T-cell (primary cell): ENCODE data around the gene ZCRB1. TPM values are rescaled to one million over a fixed set of nuclear protein-coding genes. Genes with fewer than 3 reads are reported as not detected.
A peak's percentile ranks its signal among the peaks of the same experiment; 100 is the strongest.
"Not testable (repeated sequence)": the region's sequence is repeated elsewhere in the genome, so short reads cannot be mapped to it uniquely, and the experiment has no call there.

Experiments used
- ATAC-seq, 4 experiments: fragments of 200-7000 bp in 3 of 4; fragments of 150-1000 bp in 1 of 4; cut with Tn5 transposase; replicated peaks in 1 of 4; 1 replicate in 3 of 4; 2 replicates in 1 of 4; pipeline ENCODE4 v1.10.0; 2021; ENCODE audit warnings: moderate library complexity in 3 of 4, mild to moderate bottlenecking in 2 of 4, moderate number of reproducible peaks in 1 of 4
- CTCF ChIA-PET, 2 donors: fragments of 300-600 bp; sonication (Branson Sonifier 250); formaldehyde crosslinking; loops; one replicate each; lab custom pipeline; 2022; ENCODE audit warnings: antibody characterized with exemption in 2 of 2; lab: Charles Lee
- POLR2A ChIA-PET, 2 donors: fragments of 300-600 bp; sonication (Branson Sonifier 250); formaldehyde crosslinking; loops; one replicate each; lab custom pipeline; 2022; ENCODE audit warnings: antibody characterized with exemption in 2 of 2; lab: Charles Lee
- DNase-seq, 35 experiments: peaks; one replicate each; pipeline versions ENCODE4 v3.0.0 to v3.0.0-alpha.2; 2013 to 2023
- H3K27ac ChIP-seq: one replicate; pipeline ENCODE4 v1.5.1; 2013; ENCODE audit warnings: low read length
- H3K27me3 ChIP-seq, 2 experiments: replicated peaks in 1 of 2; 1 replicate in 1 of 2; 2 replicates in 1 of 2; pipeline versions ENCODE4 v1.6.1 to v1.7.0; 2013; ENCODE audit warnings: low read length in 1 of 2, mixed read lengths in 1 of 2; ENCODE audit not compliant: control insufficient read depth in 2 of 2, insufficient read depth in 2 of 2; ENCODE audit errors: extremely low read depth in 1 of 2
- H3K36me3 ChIP-seq, 2 donors: 1 replicate in 1 of 2; 2 replicates in 1 of 2; pipeline versions ENCODE4 v1.6.1 to v1.7.0; 2013; ENCODE audit warnings: low read length in 1 of 2; ENCODE audit not compliant: control insufficient read depth in 2 of 2, insufficient read depth in 1 of 2; ENCODE audit errors: extremely low read depth in 1 of 2
- H3K4me1 ChIP-seq, 2 experiments: 1 replicate in 1 of 2; 2 replicates in 1 of 2; pipeline versions ENCODE4 v1.6.1 to v1.7.0; 2013; ENCODE audit warnings: low read length in 2 of 2, mixed read lengths in 1 of 2; ENCODE audit not compliant: insufficient read depth in 2 of 2, control insufficient read depth in 1 of 2; ENCODE audit errors: extremely low read depth in 1 of 2
- H3K4me3 ChIP-seq, 2 donors: 1 replicate in 1 of 2; 2 replicates in 1 of 2; pipeline versions ENCODE4 v1.5.1 to v1.7.0; 2013; ENCODE audit warnings: mild to moderate bottlenecking in 2 of 2, low read length in 1 of 2, moderate library complexity in 1 of 2; ENCODE audit not compliant: control insufficient read depth in 1 of 2; ENCODE audit errors: extremely low read depth in 1 of 2
- H3K9me3 ChIP-seq: 2 replicates; pipeline ENCODE4 v1.7.0; 2013
- H3K27ac Mint-ChIP-seq, 2 donors: one replicate each; pipeline ENCODE4 v1.8.0; 2020 to 2021; ENCODE audit warnings: mild to moderate bottlenecking in 2 of 2, mixed read lengths in 2 of 2
- H3K27me3 Mint-ChIP-seq, 2 donors: one replicate each; pipeline ENCODE4 v1.8.0; 2021 to 2022; ENCODE audit warnings: mixed read lengths in 2 of 2
- H3K36me3 Mint-ChIP-seq: one replicate; pipeline ENCODE4 v1.8.0; 2021; ENCODE audit warnings: mixed read lengths
- H3K4me1 Mint-ChIP-seq, 3 donors: one replicate each; pipeline ENCODE4 v1.8.0; 2020 to 2022; ENCODE audit warnings: mixed read lengths in 3 of 3, mild to moderate bottlenecking in 1 of 3
- H3K4me3 Mint-ChIP-seq, 3 donors: one replicate each; pipeline ENCODE4 v1.8.0; 2020 to 2022; ENCODE audit warnings: mild to moderate bottlenecking in 3 of 3, mixed read lengths in 3 of 3, moderate library complexity in 3 of 3
- H3K9me3 Mint-ChIP-seq, 3 donors: one replicate each; pipeline ENCODE4 v1.8.0; 2020 to 2022; ENCODE audit warnings: mixed read lengths in 3 of 3
- WGBS: methylation state at CpG from one replicate; pipeline ENCODE4 v1.1.5; 2013; ENCODE audit warnings: missing lambda C conversion rate; ENCODE audit not compliant: insufficient coverage; 5-methylcytosine and 5-hydroxymethylcytosine counted together
- total RNA-seq, 35 experiments: library from RNA in 6 of 35; stranded (reverse) in 6 of 35; fragments of 120-200 nt in 1 of 35; gene quantifications; one replicate each; pipeline versions ENCODE4 v1.2.1 to v1.2.4 and lab custom pipeline; 2013 to 2026

ZCRB1 gene
- total RNA-seq, 5 donors from 2014 or later (not counting 1 experiment from before 2014, with no cell fraction given): 24.5 to 36.0 (median 29.4) TPM

DNA sequence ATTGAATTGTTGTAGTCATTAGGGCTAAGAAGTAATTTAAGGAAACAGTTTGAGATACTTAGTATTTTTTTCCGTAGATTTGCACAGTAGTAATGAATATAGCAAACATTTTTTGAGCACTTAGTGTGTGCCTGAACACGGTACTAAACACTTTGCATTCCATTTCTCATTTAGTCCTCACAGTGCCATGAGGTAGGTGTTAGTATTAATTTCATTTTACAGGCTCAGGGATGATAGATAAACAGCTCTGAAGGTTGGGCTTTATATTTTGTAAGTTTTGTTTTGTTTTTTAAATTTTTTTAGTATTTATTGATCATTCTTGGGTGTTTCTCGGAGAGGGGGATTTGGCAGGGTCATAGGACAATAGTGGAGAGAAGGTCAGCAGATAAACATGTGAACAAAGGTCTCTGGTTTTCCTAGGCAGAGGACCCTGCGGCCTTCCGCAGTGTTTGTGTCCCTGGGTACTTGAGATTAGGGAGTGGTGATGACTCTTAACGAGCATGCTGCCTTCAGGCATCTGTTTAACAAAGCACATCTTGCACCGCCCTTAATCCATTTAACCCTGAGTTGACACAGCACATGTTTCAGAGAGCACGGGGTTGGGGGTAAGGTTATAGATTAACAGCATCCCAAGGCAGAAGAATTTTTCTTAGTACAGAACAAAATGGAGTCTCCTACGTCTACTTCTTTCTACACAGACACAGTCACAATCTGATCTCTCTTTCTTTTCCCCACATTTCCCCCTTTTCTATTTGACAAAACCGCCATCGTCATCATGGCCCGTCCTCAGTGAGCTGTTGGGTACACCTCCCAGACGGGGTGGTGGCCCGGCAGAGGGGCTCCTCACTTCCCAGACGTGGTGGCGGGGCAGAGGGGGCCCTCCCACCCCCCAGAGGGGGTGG lies 23.5 kb upstream of the ZCRB1 start:
- CTCF ChIA-PET: interaction anchor here (0.6 to 1.4 kb wide), 3 partner anchors 18 to 90 kb away, joined by 3 read pairs; no protein-coding TSS in a partner anchor
- DNase-seq, H3K27ac ChIP-seq, H3K9me3 ChIP-seq, H3K4me1 ChIP-seq, H3K4me3 Mint-ChIP-seq, H3K9me3 Mint-ChIP-seq, POLR2A ChIA-PET, H3K4me3 ChIP-seq, H3K27me3 Mint-ChIP-seq, H3K27me3 ChIP-seq, H3K27ac Mint-ChIP-seq, ATAC-seq: not testable (repeated sequence)
- 100% methylated on average over 3 of the region's 16 CpGs for WGBS
- H3K36me3 ChIP-seq: peaks cover 0 to 10% of the 10 kb centered on the region in 2 donors
- peaks cover 11% of the 10 kb centered on the region for H3K36me3 Mint-ChIP-seq
- H3K4me1 Mint-ChIP-seq: peaks cover 10 to 23% (median 20%) of the 10 kb centered on the region in 3 donors

DNA sequence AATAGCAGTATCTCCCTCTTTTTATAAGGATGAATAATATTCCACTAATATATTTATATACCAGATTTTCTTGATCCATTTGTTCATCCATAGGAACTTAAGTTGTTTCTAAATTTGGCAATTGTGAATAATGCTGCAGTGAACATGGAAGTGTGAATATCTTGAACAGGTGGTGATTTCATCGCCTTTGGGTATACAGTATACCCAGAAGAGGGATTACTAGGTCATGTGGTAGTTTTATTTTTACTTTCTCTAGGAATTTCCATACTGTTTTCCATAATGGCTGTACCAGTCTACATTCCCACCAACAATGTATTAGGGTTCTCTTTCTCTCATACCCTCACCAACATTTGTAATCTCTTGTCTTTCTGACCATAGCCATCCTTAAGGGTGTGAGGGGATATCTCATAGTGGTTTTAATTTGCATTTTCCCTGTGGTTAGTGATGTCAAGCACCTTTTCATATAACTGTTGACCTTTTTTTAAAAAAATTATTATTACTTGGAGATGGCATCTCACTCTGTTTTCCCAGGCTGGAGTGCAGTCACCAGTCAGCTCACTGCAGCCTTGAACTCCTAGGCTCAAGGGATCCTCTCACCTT lies 20.6 kb upstream of the ZCRB1 start:
- DNase-seq (no peak), ATAC-seq (no peak)
- H3K27ac Mint-ChIP-seq: no peak overlapping the region
- Histone ChIP-seq H3K4me3 (no peak overlapping the region), H3K27me3 (no peaks in the 10 kb centered on the region), H3K27ac (no peak overlapping the region), H3K4me1 (peaks cover 3% of the 10 kb centered on the region in 2 experiments), H3K36me3 (peaks cover 0 to 3% of the 10 kb centered on the region in 2 donors), H3K9me3 (no peaks in the 10 kb centered on the region)
- H3K36me3 Mint-ChIP-seq: peaks cover 19% of the 10 kb centered on the region
- no CpG with 5 or more reads among the region's 1 CpG for WGBS
- H3K4me3 Mint-ChIP-seq: no peak overlapping the region
- ChIA-PET CTCF (interaction anchor here (1.2 to 1.8 kb wide), 3 partner anchors 13 to 26 kb away, joined by 4 to 7 read pairs (median 4); no protein-coding TSS in a partner anchor), POLR2A (interaction anchor here in 1 of 2 donors (0.8 kb wide), 1 partner anchor 8 kb away, joined by 3 read pairs; no protein-coding TSS in a partner anchor)
- no peaks in the 10 kb centered on the region for H3K9me3 Mint-ChIP-seq
- H3K4me1 Mint-ChIP-seq: peaks cover 34 to 44% (median 44%) of the 10 kb centered on the region in 3 donors
- no peaks in the 10 kb centered on the region for H3K27me3 Mint-ChIP-seq

DNA sequence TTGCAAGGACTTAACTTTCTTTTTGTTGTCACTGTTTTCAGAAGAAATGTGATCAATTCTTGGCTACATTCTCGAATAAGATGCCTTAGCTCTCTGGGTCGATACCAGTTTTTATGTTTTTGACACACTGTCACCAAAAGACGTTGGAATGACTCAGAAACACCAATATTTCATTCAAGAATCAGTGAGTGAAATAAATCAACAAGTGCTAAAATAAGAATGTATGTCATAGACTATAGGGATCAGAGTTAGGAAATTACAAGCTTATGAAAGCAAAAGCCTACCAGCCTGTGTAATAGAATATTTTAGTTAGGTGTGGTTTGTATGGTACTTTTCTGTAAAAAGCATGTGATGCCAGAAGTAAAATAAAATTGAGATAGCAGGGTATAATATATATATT lies 17.8 kb upstream of the ZCRB1 start:
- peaks cover 0 to 3% of the 10 kb centered on the region in 2 donors for H3K36me3 ChIP-seq
- peaks cover 3% of the 10 kb centered on the region in 2 experiments for H3K4me1 ChIP-seq
- POLR2A ChIA-PET: interaction anchor here in 1 of 2 donors (0.5 to 1.0 kb wide), 2 partner anchors 9 to 44 kb away, joined by 3 to 6 read pairs; no protein-coding TSS in a partner anchor
- ATAC-seq (no peak), DNase-seq (no peak)
- Mint-ChIP-seq H3K27me3 (no peaks in the 10 kb centered on the region), H3K4me1 (peaks cover 38 to 54% (median 53%) of the 10 kb centered on the region in 3 donors), H3K4me3 (no peak overlapping the region), H3K9me3 (no peaks in the 10 kb centered on the region), H3K36me3 (peaks cover 28% of the 10 kb centered on the region), H3K27ac (no peak overlapping the region)
- no peak overlapping the region for H3K27ac ChIP-seq
- 59% methylated on average over 2 of the region's 3 CpGs for WGBS
- H3K4me3 ChIP-seq: no peak overlapping the region
- no peaks in the 10 kb centered on the region for H3K9me3 ChIP-seq
- no peaks in the 10 kb centered on the region for H3K27me3 ChIP-seq
- CTCF ChIA-PET: no interaction called here

DNA sequence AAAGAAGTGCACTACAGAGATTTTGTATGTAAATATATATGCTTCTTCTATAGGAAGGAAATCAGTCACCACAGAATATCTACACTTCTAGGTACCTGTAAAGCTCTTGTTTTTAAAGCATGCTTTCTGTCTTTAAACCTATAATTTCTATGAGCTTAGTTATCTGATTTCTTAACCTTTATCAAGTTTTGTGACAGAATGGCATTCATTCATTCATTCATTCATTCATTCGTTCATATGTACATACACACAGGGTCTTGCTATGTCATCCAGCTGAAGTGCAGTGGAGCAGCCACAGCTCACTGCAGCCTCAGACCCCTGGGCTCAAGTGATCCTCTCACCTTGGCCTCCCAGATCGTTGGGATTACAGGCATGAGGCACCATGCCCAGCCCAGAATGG lies 16.1 kb upstream of the ZCRB1 start:
- 100% methylated on average over 2 of the region's 2 CpGs for WGBS
- H3K4me3 Mint-ChIP-seq: no peak overlapping the region

DNA sequence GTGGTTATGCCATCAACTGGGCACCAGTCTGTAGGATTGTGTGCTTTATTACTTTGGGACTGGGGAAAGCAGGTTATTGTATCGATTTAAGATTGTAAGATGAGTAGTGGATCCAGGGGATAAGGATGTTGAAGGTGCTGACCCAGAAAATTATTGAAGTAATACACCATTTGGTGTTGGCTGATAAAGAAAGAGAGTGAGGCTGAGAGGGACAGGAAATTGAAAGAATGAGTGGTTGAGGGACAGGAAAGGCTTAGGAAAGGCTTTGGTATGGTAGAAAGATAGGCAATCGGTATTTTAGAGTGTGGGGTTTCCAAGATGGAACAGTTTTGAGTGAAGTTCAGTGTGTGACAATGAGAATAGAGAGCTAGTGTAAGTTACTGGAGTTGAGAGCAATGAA lies 12.4 kb upstream of the ZCRB1 start:
- 78% methylated on average over 2 of the region's 2 CpGs for WGBS
- Mint-ChIP-seq H3K27ac (no peak overlapping the region), H3K36me3 (peaks cover 31% of the 10 kb centered on the region), H3K27me3 (no peaks in the 10 kb centered on the region), H3K4me1 (peaks cover 54 to 58% (median 56%) of the 10 kb centered on the region in 3 donors), H3K9me3 (no peaks in the 10 kb centered on the region), H3K4me3 (peak overlapping the region in 1 of 3 donors; percentile 2)
- Histone ChIP-seq H3K36me3 (peaks cover 3 to 13% of the 10 kb centered on the region in 2 donors), H3K9me3 (no peaks in the 10 kb centered on the region), H3K4me3 (no peak overlapping the region), H3K4me1 (peaks cover 3 to 8% of the 10 kb centered on the region in 2 experiments), H3K27me3 (no peaks in the 10 kb centered on the region), H3K27ac (no peak overlapping the region)
- DNase-seq (no peak), ATAC-seq (no peak)
- ChIA-PET POLR2A (interaction anchor here (0.6 to 0.9 kb wide), 2 partner anchors 9 to 62 kb away, joined by 3 to 5 read pairs; no protein-coding TSS in a partner anchor), CTCF (no interaction called here)

More for the DNA sequence above, 16.1 kb upstream of the ZCRB1 start:
- Histone ChIP-seq H3K27me3 (no peaks in the 10 kb centered on the region), H3K27ac (no peak overlapping the region), H3K4me1 (peaks cover 3 to 8% of the 10 kb centered on the region in 2 experiments), H3K9me3 (no peaks in the 10 kb centered on the region), H3K4me3 (no peak overlapping the region), H3K36me3 (peaks cover 3 to 6% of the 10 kb centered on the region in 2 donors)
- ChIA-PET CTCF (interaction anchor here (1.0 to 1.2 kb wide), 3 partner anchors 10 to 30 kb away, joined by 3 to 7 read pairs (median 4); no protein-coding TSS in a partner anchor), POLR2A (interaction anchor here in 1 of 2 donors (1.1 kb wide), 1 partner anchor 16 kb away, joined by 3 read pairs; no protein-coding TSS in a partner anchor)
- no peaks in the 10 kb centered on the region for H3K9me3 Mint-ChIP-seq
- peaks cover 47 to 57% (median 56%) of the 10 kb centered on the region in 3 donors for H3K4me1 Mint-ChIP-seq
- ATAC-seq (no peak), DNase-seq (no peak)
- no peaks in the 10 kb centered on the region for H3K27me3 Mint-ChIP-seq
- peaks cover 32% of the 10 kb centered on the region for H3K36me3 Mint-ChIP-seq
- no peak overlapping the region for H3K27ac Mint-ChIP-seq

DNA sequence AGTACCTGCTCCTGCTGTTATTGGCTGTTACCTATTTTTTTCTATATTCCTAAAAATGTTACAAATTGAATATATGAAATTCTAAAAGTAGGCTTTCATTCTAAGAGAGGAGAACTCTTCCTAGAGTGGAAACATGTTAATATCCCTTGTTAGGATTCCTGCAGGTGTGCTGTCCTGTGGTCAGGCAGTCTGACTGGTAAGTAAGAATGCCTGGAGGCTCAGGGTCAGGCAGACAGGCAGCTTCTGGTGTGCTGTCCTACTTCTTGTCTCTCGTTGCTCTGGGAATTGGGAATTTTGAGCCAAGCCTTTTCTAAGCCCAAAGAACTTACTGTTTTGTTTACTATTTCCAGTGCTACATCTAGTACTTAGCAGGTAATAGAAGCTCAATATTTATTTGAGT lies 10.4 kb upstream of the ZCRB1 start:
- no peaks in the 10 kb centered on the region for H3K27me3 ChIP-seq
- H3K36me3 ChIP-seq: peaks cover 0 to 13% of the 10 kb centered on the region in 2 donors
- H3K4me1 ChIP-seq: peaks cover 0 to 7% of the 10 kb centered on the region in 2 experiments
- WGBS: no CpG with 5 or more reads among the region's 1 CpG
- H3K4me3 ChIP-seq: no peak overlapping the region
- Mint-ChIP-seq H3K27me3 (no peaks in the 10 kb centered on the region), H3K27ac (no peak overlapping the region), H3K9me3 (no peaks in the 10 kb centered on the region), H3K4me3 (no peak overlapping the region), H3K4me1 (peaks cover 58 to 60% (median 60%) of the 10 kb centered on the region in 3 donors), H3K36me3 (peaks cover 26% of the 10 kb centered on the region)
- DNase-seq (no peak), ATAC-seq (no peak)
- H3K27ac ChIP-seq: no peak overlapping the region
- H3K9me3 ChIP-seq: no peaks in the 10 kb centered on the region
- POLR2A ChIA-PET: interaction anchor here in 1 of 2 donors (1.2 kb wide), 1 partner anchor 10 kb away, joined by 3 read pairs; the partner anchor contains the start of genes PPHLN1 and ZCRB1
- CTCF ChIA-PET: interaction anchor here in 1 of 2 donors (1.2 to 1.6 kb wide), 3 partner anchors 9 to 36 kb away, joined by 3 to 4 read pairs (median 4); partner anchors contain the start of genes PPHLN1 and ZCRB1
